Measurements from ENCODE around the gene AARS1.
A peak's percentile ranks its signal among the peaks of the same experiment; 100 is the strongest.
"Not testable (repeated sequence)": the region's sequence is repeated elsewhere in the genome, so short reads cannot be mapped to it uniquely, and the experiment has no call there.

AARS1 gene

GRCh38 chr16:70259903-70260302, 29.4 kb downstream of the AARS1 start:
- H3K9ac ChIP-seq (ENCODE audit: low read length); H3K4me1 ChIP-seq (ENCODE audit: control insufficient read depth, insufficient read depth, low read length); H3K27me3 ChIP-seq (ENCODE audit: control insufficient read depth, insufficient read depth, low read length); H3K27ac ChIP-seq (ENCODE audit: low read depth, low read length); H3K4me3 ChIP-seq (ENCODE audit: low read length): not testable (repeated sequence)
- H3K36me3 ChIP-seq (ENCODE audit: control insufficient read depth, insufficient read depth, low read length): peaks cover 43% of the 10 kb centered on the region

GRCh38 chr16:70258946-70259345, 30.4 kb downstream of the AARS1 start:
- Histone ChIP-seq H3K4me3 (ENCODE audit: low read length) (no peak overlapping the region), H3K27ac (ENCODE audit: low read depth, low read length) (no peak overlapping the region), H3K36me3 (ENCODE audit: control insufficient read depth, insufficient read depth, low read length) (peaks cover 44% of the 10 kb centered on the region), H3K9ac (ENCODE audit: low read length) (no peak overlapping the region), H3K27me3 (ENCODE audit: control insufficient read depth, insufficient read depth, low read length) (no peaks in the 10 kb centered on the region), H3K4me1 (ENCODE audit: control insufficient read depth, insufficient read depth, low read length) (no peaks in the 10 kb centered on the region)

- H3K27ac ChIP-seq (ENCODE audit: low read depth, low read length): no peak overlapping the region
- H3K9ac ChIP-seq (ENCODE audit: low read length): no peak overlapping the region
- H3K4me3 ChIP-seq (ENCODE audit: low read length): no peak overlapping the region
- no peaks in the 10 kb centered on the region for H3K4me1 ChIP-seq (ENCODE audit: control insufficient read depth, insufficient read depth, low read length)
- no peaks in the 10 kb centered on the region for H3K27me3 ChIP-seq (ENCODE audit: control insufficient read depth, insufficient read depth, low read length)
- peaks cover 50% of the 10 kb centered on the region for H3K36me3 ChIP-seq (ENCODE audit: control insufficient read depth, insufficient read depth, low read length)
Measured at GRCh38 chr16:70258065-70258464, 31.2 kb downstream of the AARS1 start.

GRCh38 chr16:70257391-70257790, 31.9 kb downstream of the AARS1 start:
- no peak overlapping the region for H3K4me3 ChIP-seq (ENCODE audit: low read length)
- H3K36me3 ChIP-seq (ENCODE audit: control insufficient read depth, insufficient read depth, low read length): peaks cover 54% of the 10 kb centered on the region

GRCh38 chr16:70255574-70255973, 33.7 kb downstream of the AARS1 start:
- Histone ChIP-seq H3K4me3 (ENCODE audit: low read length) (no peak overlapping the region), H3K36me3 (ENCODE audit: control insufficient read depth, insufficient read depth, low read length) (peaks cover 45% of the 10 kb centered on the region), H3K9ac (ENCODE audit: low read length) (no peak overlapping the region), H3K27me3 (ENCODE audit: control insufficient read depth, insufficient read depth, low read length) (no peaks in the 10 kb centered on the region), H3K4me1 (ENCODE audit: control insufficient read depth, insufficient read depth, low read length) (no peaks in the 10 kb centered on the region), H3K27ac (ENCODE audit: low read depth, low read length) (no peak overlapping the region)

More at GRCh38 chr16:70257391-70257790, 31.9 kb downstream of the AARS1 start:
- H3K9ac ChIP-seq (ENCODE audit: low read length): no peak overlapping the region
- no peaks in the 10 kb centered on the region for H3K4me1 ChIP-seq (ENCODE audit: control insufficient read depth, insufficient read depth, low read length)
- H3K27ac ChIP-seq (ENCODE audit: low read depth, low read length): no peak overlapping the region
- no peaks in the 10 kb centered on the region for H3K27me3 ChIP-seq (ENCODE audit: control insufficient read depth, insufficient read depth, low read length)

GRCh38 chr16:70254965-70255286, 34.4 kb downstream of the AARS1 start:
- Histone ChIP-seq H3K9ac (ENCODE audit: low read length) (no peak overlapping the region), H3K27ac (ENCODE audit: low read depth, low read length) (no peak overlapping the region), H3K36me3 (ENCODE audit: control insufficient read depth, insufficient read depth, low read length) (peaks cover 40% of the 10 kb centered on the region), H3K27me3 (ENCODE audit: control insufficient read depth, insufficient read depth, low read length) (no peaks in the 10 kb centered on the region), H3K4me3 (ENCODE audit: low read length) (no peak overlapping the region), H3K4me1 (ENCODE audit: control insufficient read depth, insufficient read depth, low read length) (no peaks in the 10 kb centered on the region)

- Histone ChIP-seq H3K9ac (ENCODE audit: low read length) (no peak overlapping the region), H3K4me3 (ENCODE audit: low read length) (no peak overlapping the region), H3K27me3 (ENCODE audit: control insufficient read depth, insufficient read depth, low read length) (no peaks in the 10 kb centered on the region), H3K36me3 (ENCODE audit: control insufficient read depth, insufficient read depth, low read length) (peaks cover 39% of the 10 kb centered on the region), H3K27ac (ENCODE audit: low read depth, low read length) (no peak overlapping the region), H3K4me1 (ENCODE audit: control insufficient read depth, insufficient read depth, low read length) (peaks cover 2% of the 10 kb centered on the region)
Measured at GRCh38 chr16:70254180-70254964, 34.9 kb downstream of the AARS1 start.

GRCh38 chr16:70253291-70254106, 35.8 kb downstream of the AARS1 start:
- Histone ChIP-seq H3K4me1 (ENCODE audit: control insufficient read depth, insufficient read depth, low read length) (peaks cover 3% of the 10 kb centered on the region), H3K27me3 (ENCODE audit: control insufficient read depth, insufficient read depth, low read length) (no peaks in the 10 kb centered on the region), H3K36me3 (ENCODE audit: control insufficient read depth, insufficient read depth, low read length) (peaks cover 32% of the 10 kb centered on the region), H3K9ac (ENCODE audit: low read length) (no peak overlapping the region), H3K4me3 (ENCODE audit: low read length) (no peak overlapping the region), H3K27ac (ENCODE audit: low read depth, low read length) (no peak overlapping the region)

- no peaks in the 10 kb centered on the region for H3K27me3 ChIP-seq (ENCODE audit: control insufficient read depth, insufficient read depth, low read length)
- peak overlapping the region; percentile 10 for H3K27ac ChIP-seq (ENCODE audit: low read depth, low read length)
- H3K9ac ChIP-seq (ENCODE audit: low read length): no peak overlapping the region
- peaks cover 23% of the 10 kb centered on the region for H3K36me3 ChIP-seq (ENCODE audit: control insufficient read depth, insufficient read depth, low read length)
- no peak overlapping the region for H3K4me3 ChIP-seq (ENCODE audit: low read length)
- peaks cover 3% of the 10 kb centered on the region for H3K4me1 ChIP-seq (ENCODE audit: control insufficient read depth, insufficient read depth, low read length)
Measured at GRCh38 chr16:70252355-70252988, 36.8 kb downstream of the AARS1 start.

- H3K36me3 ChIP-seq (ENCODE audit: control insufficient read depth, insufficient read depth, low read length): peaks cover 21% of the 10 kb centered on the region
- H3K27me3 ChIP-seq (ENCODE audit: control insufficient read depth, insufficient read depth, low read length): no peaks in the 10 kb centered on the region
- H3K27ac ChIP-seq (ENCODE audit: low read depth, low read length): peak within 1 kb of the TSS; percentile 84
- peaks cover 3% of the 10 kb centered on the region for H3K4me1 ChIP-seq (ENCODE audit: control insufficient read depth, insufficient read depth, low read length)
- H3K4me3 ChIP-seq (ENCODE audit: low read length): peak within 1 kb of the TSS; percentile 82
- peak within 1 kb of the TSS; percentile 73 for H3K9ac ChIP-seq (ENCODE audit: low read length)
Measured at GRCh38 chr16:70251629-70252354, 37.5 kb downstream of the AARS1 start, which contains the start of gene EXOSC6. EXOSC6 (minus strand) TSS chr16:70251940; CDS start chr16:70251900, 40 bp downstream.

GRCh38 chr16:70250748-70251628, 38.3 kb downstream of the AARS1 start:
- peaks cover 3% of the 10 kb centered on the region for H3K4me1 ChIP-seq (ENCODE audit: control insufficient read depth, insufficient read depth, low read length)
- peak overlapping the region; percentile 82 for H3K4me3 ChIP-seq (ENCODE audit: low read length)
- H3K36me3 ChIP-seq (ENCODE audit: control insufficient read depth, insufficient read depth, low read length): peaks cover 21% of the 10 kb centered on the region
- peak overlapping the region; percentile 73 for H3K27ac ChIP-seq (ENCODE audit: low read depth, low read length)
- H3K27me3 ChIP-seq (ENCODE audit: control insufficient read depth, insufficient read depth, low read length): no peaks in the 10 kb centered on the region
- peak overlapping the region; percentile 73 for H3K9ac ChIP-seq (ENCODE audit: low read length)
